Hepatocyte (in vitro differentiated cells): ENCODE results near the gene ZPLD1.

Source experiments
- EZH2 ChIP-seq: fragments of 200-600 bp; sonication (generic); IDR thresholded peaks from 2 replicates; pipeline ENCODE4 v1.6.1; 2016; ENCODE audit warnings: antibody characterized with exemption, mild to moderate bottlenecking, borderline replicate concordance
- TF ChIP-seq, protein P1 (sequence below): fragments of 200-600 bp; sonication (generic); IDR thresholded peaks from 2 replicates; pipeline ENCODE4 v1.5.1; 2016; ENCODE audit warnings: antibody characterized with exemption, mild to moderate bottlenecking; ENCODE audit not compliant: poor library complexity

- TF ChIP-seq, protein P1, sequence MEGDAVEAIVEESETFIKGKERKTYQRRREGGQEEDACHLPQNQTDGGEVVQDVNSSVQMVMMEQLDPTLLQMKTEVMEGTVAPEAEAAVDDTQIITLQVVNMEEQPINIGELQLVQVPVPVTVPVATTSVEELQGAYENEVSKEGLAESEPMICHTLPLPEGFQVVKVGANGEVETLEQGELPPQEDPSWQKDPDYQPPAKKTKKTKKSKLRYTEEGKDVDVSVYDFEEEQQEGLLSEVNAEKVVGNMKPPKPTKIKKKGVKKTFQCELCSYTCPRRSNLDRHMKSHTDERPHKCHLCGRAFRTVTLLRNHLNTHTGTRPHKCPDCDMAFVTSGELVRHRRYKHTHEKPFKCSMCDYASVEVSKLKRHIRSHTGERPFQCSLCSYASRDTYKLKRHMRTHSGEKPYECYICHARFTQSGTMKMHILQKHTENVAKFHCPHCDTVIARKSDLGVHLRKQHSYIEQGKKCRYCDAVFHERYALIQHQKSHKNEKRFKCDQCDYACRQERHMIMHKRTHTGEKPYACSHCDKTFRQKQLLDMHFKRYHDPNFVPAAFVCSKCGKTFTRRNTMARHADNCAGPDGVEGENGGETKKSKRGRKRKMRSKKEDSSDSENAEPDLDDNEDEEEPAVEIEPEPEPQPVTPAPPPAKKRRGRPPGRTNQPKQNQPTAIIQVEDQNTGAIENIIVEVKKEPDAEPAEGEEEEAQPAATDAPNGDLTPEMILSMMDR, result no peak
- no peak for TF ChIP-seq EZH2
These were observed 53.5 kb downstream of the ZPLD1 start for GRCh38 chr3:102488331-102488730.
